K562 (cell line): ENCODE results near the gene ABCA4. TPM values are rescaled to one million over a fixed set of nuclear protein-coding genes. Genes with fewer than 3 reads are reported as not detected.

Experiments used
- BRF2 ChIP-seq: IDR thresholded peaks from 3 replicates; pipeline ENCODE4 v1.6.1; 2011; ENCODE audit warnings: borderline replicate concordance, mild to moderate bottlenecking; ENCODE audit not compliant: insufficient read length, insufficient read depth
- CEBPG ChIP-seq, 3 experiments: fragments of 200-800 bp in 1 of 3; sonication (Bioruptor generic) in 1 of 3; sonication (generic) in 1 of 3; formaldehyde crosslinking in 1 of 3; IDR thresholded peaks in 2 of 3; conservative IDR thresholded peaks in 1 of 3; 2 replicates each; pipeline versions ENCODE4 v1.6.1 to v1.8.0; 2016 to 2022; ENCODE audit warnings: missing compliant biosample characterization in 2 of 3, missing genetic modification characterization in 2 of 3, mild to moderate bottlenecking in 1 of 3, missing genetic modification reagents in 1 of 3
- E2F1 ChIP-seq: sonication (generic); formaldehyde crosslinking; IDR thresholded peaks from 2 replicates; pipeline ENCODE4 v1.8.1; 2023; ENCODE audit warnings: mild to moderate bottlenecking, missing genetic modification reagents, moderate library complexity
- NBN ChIP-seq: fragments of 450-650 bp; IDR thresholded peaks from 2 replicates; pipeline ENCODE4 v1.6.1; 2016; ENCODE audit warnings: low read depth, mild to moderate bottlenecking
- NELFE ChIP-seq: IDR thresholded peaks from 2 replicates; pipeline ENCODE4 v1.6.1; 2011; ENCODE audit warnings: mild to moderate bottlenecking; ENCODE audit not compliant: insufficient read depth, insufficient read length
- PRMT5 ChIP-seq: sonication (generic); formaldehyde crosslinking; IDR thresholded peaks from 2 replicates; pipeline ENCODE4 v1.5.0; 2020; ENCODE audit warnings: missing genetic modification reagents
- RBM14 ChIP-seq: fragments of 200-400 bp; formaldehyde crosslinking; IDR thresholded peaks from 2 replicates; pipeline ENCODE4 v1.6.1; 2018; ENCODE audit warnings: low read depth, mild to moderate bottlenecking, low read length, moderate library complexity, borderline replicate concordance; ENCODE audit not compliant: insufficient read depth
- TAF7 ChIP-seq: fragments of 450-650 bp; IDR thresholded peaks from 2 replicates; pipeline ENCODE4 v1.6.1; 2016; ENCODE audit warnings: missing genetic modification characterization, missing compliant biosample characterization
- ZBTB11 ChIP-seq, 3 experiments: fragments of 200-800 bp in 1 of 3; fragments of 250-450 bp in 1 of 3; fragments of 450-650 bp in 1 of 3; sonication (Bioruptor Pico) in 1 of 3; sonication (Bioruptor generic) in 1 of 3; formaldehyde crosslinking in 1 of 3; IDR thresholded peaks; 2 replicates each; pipeline versions ENCODE4 v1.6.1 to v1.8.0; 2016 to 2022; ENCODE audit warnings: mild to moderate bottlenecking in 2 of 3, missing genetic modification characterization in 2 of 3, missing compliant biosample characterization in 1 of 3, moderate library complexity in 1 of 3
- ZFX ChIP-seq: sonication (generic); formaldehyde crosslinking; IDR thresholded peaks from 2 replicates; pipeline ENCODE4 v1.8.0; 2022; ENCODE audit warnings: mild to moderate bottlenecking, missing genetic modification reagents, moderate library complexity
- ZNF507 ChIP-seq: conservative IDR thresholded peaks from 2 replicates; pipeline ENCODE4 v1.6.1; 2017; ENCODE audit warnings: missing genetic modification characterization, missing compliant biosample characterization
- ZNF717 ChIP-seq: fragments of 250-450 bp; sonication (Bioruptor Pico); IDR thresholded peaks from 2 replicates; pipeline ENCODE4 v1.5.0; 2021
- polyA plus RNA-seq, 8 experiments: library from polyadenylated mRNA; depleted of rRNA in 4 of 8; stranded (reverse) in 5 of 8; unstranded in 3 of 8; fragments of >200 nt; fragmentation: Nextera tagmentation in 2 of 8; fragmentation: Illumina TruSeq in 1 of 8; extraction: Ambion mirVana in 2 of 8; extraction: Trizol in 1 of 8; gene quantifications; 2 replicates each; pipeline versions ENCODE4 v1.2.1 to v1.2.3, GENCODE V29; 2011 to 2014; ENCODE audit warnings: inconsistent platforms in 1 of 8, missing spikeins in 1 of 8
- total RNA-seq, 7 experiments: library from RNA; depleted of rRNA in 6 of 7; stranded (reverse); fragments of >200 nt in 6 of 7; fragmentation: Illumina TruSeq in 2 of 7; extraction: Trizol in 2 of 7; gene quantifications; 2 replicates each; pipeline versions ENCODE4 v1.2.1 to v1.2.3, GENCODE V29; 2011 to 2021; ENCODE audit warnings: low replicate concordance in 1 of 7
- TF ChIP-seq, protein P1 (sequence below): sonication (generic); formaldehyde crosslinking; IDR thresholded peaks from 2 replicates; pipeline ENCODE4 v1.5.0; 2020; ENCODE audit warnings: missing genetic modification reagents
- TF ChIP-seq, protein P2 (sequence below): fragments of 250-450 bp; sonication (Bioruptor Pico); IDR thresholded peaks from 2 replicates; pipeline ENCODE4 v1.8.0; 2021; ENCODE audit warnings: moderate library complexity, mild to moderate bottlenecking, inconsistent platforms
- TF ChIP-seq, protein P3 (sequence below): sonication (generic); formaldehyde crosslinking; IDR thresholded peaks from 2 replicates; pipeline ENCODE4 v1.8.1; 2022; ENCODE audit warnings: missing genetic modification reagents
- TF ChIP-seq, protein P4 (sequence below): sonication (generic); formaldehyde crosslinking; IDR thresholded peaks from 2 replicates; pipeline ENCODE4 v1.8.0; 2022; ENCODE audit warnings: missing genetic modification reagents, mild to moderate bottlenecking, moderate library complexity, borderline replicate concordance

Gene ABCA4
- total and polyA plus RNA-seq, 9 of the 15 experiments (the other 6 are each of a cell fraction or from before 2014, with no cell fraction given) = 0.01 to 0.04 TPM; not detected in 7

DNA sequence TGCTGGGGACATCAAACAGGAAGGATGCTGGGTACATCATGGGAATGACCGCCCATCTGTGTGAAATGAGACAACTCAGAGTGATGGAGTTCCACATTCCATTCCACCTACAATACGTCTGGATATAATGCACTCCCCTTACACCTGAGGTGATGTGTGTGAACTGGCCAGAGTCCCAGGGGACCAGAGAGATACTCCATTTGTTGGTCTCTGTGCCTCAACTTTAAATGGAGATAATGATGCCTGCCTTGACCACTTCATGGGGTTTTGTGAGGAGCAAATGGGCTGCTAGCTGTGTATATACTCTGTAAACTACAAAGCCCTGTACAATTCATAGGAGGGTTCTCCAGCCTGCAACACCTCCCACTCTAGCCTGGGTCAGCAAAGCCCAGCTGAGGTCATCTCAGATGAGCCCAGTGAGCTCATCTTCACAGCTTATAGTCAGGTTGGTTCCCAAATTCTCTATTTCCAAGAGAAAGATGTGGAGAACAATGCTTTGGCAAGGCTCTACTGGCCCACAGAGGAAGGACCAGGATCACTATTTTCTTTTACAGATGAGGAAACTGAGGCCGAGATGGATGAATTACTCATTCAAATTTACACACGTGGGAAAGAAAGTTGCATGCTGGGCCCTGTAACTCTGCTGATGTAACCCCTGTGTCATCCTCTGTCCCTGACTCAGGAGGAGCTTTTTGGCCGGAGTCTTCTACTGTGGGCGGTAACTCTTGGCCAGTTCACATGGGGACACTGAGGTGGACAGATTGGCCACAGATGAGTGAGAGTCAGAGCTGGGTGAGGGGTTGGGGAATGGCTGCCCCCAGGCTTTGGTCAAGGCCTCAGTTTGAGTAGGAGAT, 106.1 kb downstream of the ABCA4 start (continued):
- TF ChIP-seq, protein P1, sequence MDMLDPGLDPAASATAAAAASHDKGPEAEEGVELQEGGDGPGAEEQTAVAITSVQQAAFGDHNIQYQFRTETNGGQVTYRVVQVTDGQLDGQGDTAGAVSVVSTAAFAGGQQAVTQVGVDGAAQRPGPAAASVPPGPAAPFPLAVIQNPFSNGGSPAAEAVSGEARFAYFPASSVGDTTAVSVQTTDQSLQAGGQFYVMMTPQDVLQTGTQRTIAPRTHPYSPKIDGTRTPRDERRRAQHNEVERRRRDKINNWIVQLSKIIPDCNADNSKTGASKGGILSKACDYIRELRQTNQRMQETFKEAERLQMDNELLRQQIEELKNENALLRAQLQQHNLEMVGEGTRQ = peak; percentile 21; the same call in 1 of the 2 replicates
- TF ChIP-seq NELFE (no peak), BRF2 (no peak), TAF7 (no peak), NBN (no peak), RBM14 (no peak), CEBPG (CRISPR knock-in tag; IDR thresholded peaks at IDR 0.05) (peak; percentile 79), CEBPG (tag; conservative IDR thresholded peaks at IDR 0.05 in 1 of 2, IDR thresholded peaks at IDR 0.05 in 1 of 2) (peak; percentile 82 to 97), E2F1 (no peak), ZBTB11 (CRISPR knock-in tag; IDR thresholded peaks at IDR 0.05) (no peak), ZNF717 (CRISPR knock-in tag) (no peak), PRMT5 (CRISPR knock-in tag) (no peak), ZFX (no peak), ZNF507 (tag) (no peak)
- TF ChIP-seq, protein P2, sequence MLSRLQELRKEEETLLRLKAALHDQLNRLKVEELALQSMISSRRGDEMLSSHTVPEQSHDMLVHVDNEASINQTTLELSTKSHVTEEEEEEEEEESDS (CRISPR knock-in tag) = no peak
- TF ChIP-seq, protein P3, sequence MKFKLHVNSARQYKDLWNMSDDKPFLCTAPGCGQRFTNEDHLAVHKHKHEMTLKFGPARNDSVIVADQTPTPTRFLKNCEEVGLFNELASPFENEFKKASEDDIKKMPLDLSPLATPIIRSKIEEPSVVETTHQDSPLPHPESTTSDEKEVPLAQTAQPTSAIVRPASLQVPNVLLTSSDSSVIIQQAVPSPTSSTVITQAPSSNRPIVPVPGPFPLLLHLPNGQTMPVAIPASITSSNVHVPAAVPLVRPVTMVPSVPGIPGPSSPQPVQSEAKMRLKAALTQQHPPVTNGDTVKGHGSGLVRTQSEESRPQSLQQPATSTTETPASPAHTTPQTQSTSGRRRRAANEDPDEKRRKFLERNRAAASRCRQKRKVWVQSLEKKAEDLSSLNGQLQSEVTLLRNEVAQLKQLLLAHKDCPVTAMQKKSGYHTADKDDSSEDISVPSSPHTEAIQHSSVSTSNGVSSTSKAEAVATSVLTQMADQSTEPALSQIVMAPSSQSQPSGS (CRISPR knock-in tag) = no peak
- TF ChIP-seq, protein P4, sequence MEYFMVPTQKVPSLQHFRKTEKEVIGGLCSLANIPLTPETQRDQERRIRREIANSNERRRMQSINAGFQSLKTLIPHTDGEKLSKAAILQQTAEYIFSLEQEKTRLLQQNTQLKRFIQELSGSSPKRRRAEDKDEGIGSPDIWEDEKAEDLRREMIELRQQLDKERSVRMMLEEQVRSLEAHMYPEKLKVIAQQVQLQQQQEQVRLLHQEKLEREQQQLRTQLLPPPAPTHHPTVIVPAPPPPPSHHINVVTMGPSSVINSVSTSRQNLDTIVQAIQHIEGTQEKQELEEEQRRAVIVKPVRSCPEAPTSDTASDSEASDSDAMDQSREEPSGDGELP (CRISPR knock-in tag) = no peak
